CD1c-positive myeloid dendritic cell (primary cell): Measurements from ENCODE around the gene SPOCK1.

Source experiments
- DNase-seq: peaks from one replicate; pipeline ENCODE4 v3.0.0-alpha.2; 2016; ENCODE audit errors: extremely low spot score

The SPOCK1 gene

DNA sequence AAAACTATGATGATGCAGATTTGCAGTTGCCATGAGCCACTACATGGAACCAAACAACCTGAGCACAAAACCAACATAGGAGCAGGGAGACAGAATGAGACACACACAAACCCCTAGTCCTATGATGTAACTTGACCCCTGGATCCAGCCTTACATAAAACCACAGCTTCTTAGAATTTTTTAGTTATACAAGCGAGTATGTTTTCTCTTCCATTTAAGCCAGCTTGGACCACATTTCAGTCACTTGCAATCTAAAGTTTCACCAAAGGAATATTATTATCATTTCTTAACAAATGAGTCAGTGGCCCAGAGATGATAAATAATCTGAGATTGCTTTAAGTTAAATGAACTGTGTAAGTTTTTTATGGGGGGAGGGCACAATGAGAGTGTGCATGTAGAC is 6.8 kb downstream of the SPOCK1 start:
- no peak for DNase-seq

DNA sequence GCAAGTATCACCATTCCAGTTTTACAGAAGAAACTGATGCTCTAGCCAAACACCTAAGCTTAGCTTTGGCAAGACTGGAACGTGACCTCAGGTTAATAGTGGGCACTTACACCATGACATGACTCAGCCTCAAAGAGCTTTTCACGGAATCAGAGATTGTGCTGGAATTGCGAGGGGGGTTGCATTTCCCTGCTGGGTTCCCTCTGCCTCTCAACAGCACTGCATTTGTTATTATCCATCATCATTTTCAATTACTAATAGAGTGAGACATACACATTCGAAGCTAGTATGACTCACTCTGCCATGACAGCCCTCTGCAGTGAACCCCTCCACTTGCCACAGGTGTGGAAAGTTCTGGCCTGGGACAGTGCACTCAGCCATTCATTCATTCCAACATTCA is 8.0 kb downstream of the SPOCK1 start:
- no peak for DNase-seq

DNA sequence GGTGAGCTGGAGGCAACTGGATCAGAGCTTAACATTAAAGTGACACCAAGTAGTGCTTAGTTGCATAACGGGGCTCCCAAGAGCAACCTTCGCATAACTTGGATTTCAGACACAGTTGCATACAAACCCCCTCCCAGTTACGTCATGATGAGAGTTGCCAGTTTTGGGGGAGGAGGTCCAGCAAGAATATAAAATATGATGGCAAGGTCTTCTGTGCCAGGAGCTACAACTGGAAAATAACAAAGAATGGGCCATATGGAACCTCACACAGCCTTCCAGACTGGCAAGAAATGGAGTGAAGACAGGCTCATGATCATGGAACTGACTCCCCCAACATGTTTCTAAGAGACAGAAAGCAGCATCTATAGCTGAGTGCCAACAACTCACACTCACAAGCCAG is 8.5 kb downstream of the SPOCK1 start:
- no peak for DNase-seq

DNA sequence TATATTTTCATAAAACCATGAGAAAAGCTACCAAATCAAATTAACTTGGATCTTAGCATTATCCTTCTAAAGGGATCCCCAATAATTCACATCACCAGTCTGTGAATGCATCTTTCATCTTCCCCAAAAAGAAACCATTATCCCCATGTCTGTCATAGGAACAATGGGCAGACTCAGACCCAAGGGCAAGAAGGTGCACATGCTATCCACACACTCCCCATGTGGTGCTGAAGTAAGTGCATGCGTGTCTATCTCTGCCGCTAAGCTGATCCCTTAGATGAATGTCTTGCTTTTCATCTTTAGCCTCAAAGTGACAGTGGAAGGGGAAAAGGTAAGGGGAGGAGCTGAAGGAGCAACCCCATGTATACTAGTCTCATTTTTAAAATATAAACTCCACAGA is 10.2 kb downstream of the SPOCK1 start:
- no peak for DNase-seq

DNA sequence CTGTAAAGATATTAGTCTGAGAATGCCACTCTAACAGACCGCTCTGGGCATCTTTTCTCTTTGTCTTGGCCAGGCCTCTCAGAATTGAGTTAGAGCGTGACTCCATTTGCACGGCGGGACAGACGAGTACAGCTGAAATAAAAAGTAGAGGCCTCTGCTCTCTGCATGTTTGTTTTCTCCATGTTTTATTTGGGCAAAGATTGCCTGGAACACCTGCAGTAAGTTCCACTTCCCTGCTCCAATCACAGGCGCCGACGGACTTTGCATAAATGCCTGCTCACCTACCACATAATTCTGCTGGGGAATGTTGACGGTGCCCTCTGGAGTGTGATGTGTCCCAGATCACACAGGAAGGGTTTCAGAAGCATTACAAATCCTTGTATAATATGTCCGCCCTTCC is 10.6 kb downstream of the SPOCK1 start:
- no peak for DNase-seq

DNA sequence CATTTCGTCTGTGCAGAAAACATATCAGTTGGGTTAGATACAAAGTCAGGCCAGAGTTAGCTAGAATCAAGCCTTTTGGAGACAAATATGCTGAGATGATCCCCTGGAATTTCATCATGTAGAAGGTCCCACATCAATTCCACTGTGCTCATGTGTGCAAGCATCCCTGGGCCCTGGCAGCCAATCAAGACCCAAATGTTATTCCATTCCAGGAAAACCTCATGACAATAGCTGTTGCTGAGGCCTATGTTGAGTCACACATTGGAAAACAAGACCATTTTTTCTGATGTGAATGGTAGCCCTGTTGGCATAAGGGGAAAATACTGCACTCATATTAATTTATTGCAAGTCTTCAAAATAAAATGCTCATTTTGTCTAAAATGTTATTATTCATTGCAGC is 11.5 kb downstream of the SPOCK1 start:
- no peak for DNase-seq

GRCh38 chr5:137486707-137487106 is 12.4 kb downstream of the SPOCK1 start:
- DNase-seq: no peak

DNA sequence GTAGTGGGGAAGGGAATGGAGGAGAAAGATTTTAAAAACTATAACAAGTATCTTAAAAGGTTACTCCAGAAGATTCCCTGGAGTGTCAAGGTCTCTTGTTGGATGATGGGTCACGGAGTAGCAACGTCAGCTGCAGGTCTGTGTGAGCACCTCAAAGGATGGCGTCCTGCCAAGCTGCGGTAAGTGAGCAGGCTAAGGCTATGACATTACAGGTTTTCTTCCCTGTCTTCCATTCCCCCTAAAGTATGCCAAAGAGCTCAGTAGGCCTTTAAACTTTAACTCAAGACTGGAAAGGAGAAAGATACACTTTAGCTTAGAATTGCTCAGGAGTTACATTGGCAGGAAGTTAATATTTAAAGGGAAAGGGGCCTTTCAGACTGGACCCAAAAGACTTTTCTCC is 17.5 kb downstream of the SPOCK1 start:
- no peak for DNase-seq

DNA sequence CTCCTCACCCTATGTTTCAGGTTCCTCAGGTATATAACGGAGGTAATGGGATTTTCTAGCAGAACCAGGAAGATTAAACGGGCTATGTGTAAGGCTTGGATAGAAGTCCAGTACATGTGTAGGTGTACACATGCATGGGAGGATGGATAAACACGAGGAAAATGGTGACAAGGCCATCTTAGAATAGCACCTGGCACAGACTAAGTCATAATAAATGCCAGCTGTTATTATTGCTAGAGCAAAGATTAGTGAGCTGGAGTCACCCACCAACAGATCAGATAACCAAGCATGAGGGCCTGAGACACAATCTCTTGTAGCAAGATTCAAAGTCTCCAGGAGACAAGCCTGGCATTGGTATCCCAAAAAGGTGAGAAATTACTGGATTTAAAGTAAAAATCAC is 21.1 kb downstream of the SPOCK1 start:
- no peak for DNase-seq

- DNase-seq: no peak
These were observed 28.3 kb downstream of the SPOCK1 start for GRCh38 chr5:137470921-137471220.

DNA sequence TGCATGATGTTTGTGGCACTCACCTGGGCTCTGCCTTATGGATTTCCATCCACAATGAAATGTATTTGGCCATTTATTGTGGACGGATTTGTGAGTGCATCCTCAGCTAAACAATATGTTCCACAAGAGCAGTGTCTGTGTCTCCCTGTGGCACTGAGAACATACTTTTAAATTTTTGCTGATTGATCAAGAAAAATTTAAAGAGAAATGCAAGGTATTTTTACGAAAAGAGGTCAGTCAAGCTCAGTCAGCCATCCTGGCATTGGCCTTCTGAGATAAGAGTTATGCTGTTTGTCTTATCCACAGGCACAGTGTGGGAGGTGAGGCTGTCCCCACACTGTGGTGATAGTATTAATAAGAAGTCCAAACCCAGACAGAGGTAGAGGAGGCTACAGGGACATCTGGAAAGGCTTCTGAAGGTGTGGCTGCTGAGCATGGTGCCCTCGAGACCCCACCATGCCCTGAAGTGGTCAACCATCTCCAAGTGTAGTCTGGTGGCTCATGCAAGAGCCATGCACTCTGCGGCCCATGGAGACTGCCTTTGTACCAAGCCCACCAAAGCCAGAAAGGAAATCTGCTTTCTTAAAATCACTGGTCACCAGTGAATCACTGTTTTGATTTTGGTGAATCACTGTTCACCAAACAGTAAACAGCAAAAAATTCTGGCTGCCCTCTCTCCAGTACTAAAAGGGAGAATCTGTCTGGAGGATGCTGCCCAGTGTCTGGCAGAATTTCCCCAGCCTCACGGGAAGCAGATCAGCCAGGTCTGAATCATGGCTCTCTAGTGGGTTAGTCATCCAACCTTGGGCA is 28.8 kb downstream of the SPOCK1 start:
- DNase-seq: no peak

GRCh38 chr5:137466889-137467288 is 32.2 kb downstream of the SPOCK1 start:
- DNase-seq: no peak

DNA sequence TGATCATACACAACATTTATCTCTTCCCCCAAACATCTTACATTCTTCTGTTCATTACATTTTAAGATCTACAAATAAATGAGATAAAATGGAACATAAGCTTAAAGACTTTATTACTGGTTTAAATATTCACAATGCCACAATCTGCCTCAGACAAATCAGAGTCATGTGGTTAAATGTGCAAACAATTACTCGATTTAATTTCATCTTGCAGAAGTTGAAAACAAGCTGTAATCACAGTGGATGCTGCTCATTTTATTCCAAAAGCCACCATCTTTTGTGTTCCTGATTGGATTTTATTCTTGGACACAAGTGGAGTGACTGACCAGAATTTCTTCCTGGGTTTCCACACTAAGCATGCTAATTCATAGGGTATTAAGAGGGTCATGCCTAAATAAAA is 33.2 kb downstream of the SPOCK1 start:
- DNase-seq: no peak

- no peak for DNase-seq
These were observed 36.2 kb downstream of the SPOCK1 start for GRCh38 chr5:137462816-137463520.

- no peak for DNase-seq
These were observed 36.9 kb downstream of the SPOCK1 start for GRCh38 chr5:137462265-137462590.

GRCh38 chr5:137461391-137462264 is 37.5 kb downstream of the SPOCK1 start:
- no peak for DNase-seq

GRCh38 chr5:137454671-137455070 is 44.5 kb downstream of the SPOCK1 start:
- DNase-seq: no peak

GRCh38 chr5:137453483-137454080 is 45.5 kb downstream of the SPOCK1 start:
- DNase-seq: peak; percentile 6

DNA sequence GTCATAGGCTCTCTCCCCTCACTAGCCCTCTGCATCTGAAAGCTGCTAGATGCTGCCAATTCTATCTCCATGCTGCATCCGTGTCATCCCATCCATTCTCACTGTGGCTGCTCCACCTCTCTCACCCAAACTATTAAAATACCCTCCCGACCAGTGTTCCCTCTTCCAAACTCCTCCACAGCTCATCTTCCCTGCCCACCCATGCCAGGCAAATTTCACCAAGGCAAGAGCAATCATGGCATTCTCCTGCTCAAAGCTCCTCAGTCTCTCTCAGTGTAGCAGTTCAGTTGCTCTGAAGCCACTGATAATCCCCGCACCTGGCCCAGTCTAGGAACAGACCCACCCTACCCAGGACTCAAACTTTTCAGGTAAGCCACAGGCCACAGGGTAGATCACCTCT is 48.4 kb downstream of the SPOCK1 start:
- DNase-seq: no peak

GRCh38 chr5:137448868-137449267 is 50.3 kb downstream of the SPOCK1 start:
- DNase-seq: no peak

- no peak for DNase-seq
These were observed 52.5 kb downstream of the SPOCK1 start for GRCh38 chr5:137446615-137447014.

GRCh38 chr5:137446151-137446550 is 53.0 kb downstream of the SPOCK1 start:
- no peak for DNase-seq
